HG03432 (cell line): ENCODE results near the gene CKMT1B.
"Not testable (repeated sequence)": the region's sequence is repeated elsewhere in the genome, so short reads cannot be mapped to it uniquely, and the experiment has no call there.

Experiments used
- ATAC-seq: cut with Tn5 transposase; IDR thresholded peaks from one replicate; pipeline ENCODE4 v1.9.1; 2021; ENCODE audit warnings: mild to moderate bottlenecking, moderate library complexity; ENCODE audit not compliant: unreplicated experiment

The CKMT1B gene

GRCh38 chr15:43626937-43627336, 33.1 kb downstream of the CKMT1B start:
- not testable (repeated sequence) for ATAC-seq

GRCh38 chr15:43638464-43639204, 44.8 kb downstream of the CKMT1B start:
- peak; percentile 63 for ATAC-seq
